HG02759 (cell line): Measurements from ENCODE around the gene MAML3.
A peak's percentile ranks its signal among the peaks of the same experiment; 100 is the strongest.
"Not testable (repeated sequence)": the region's sequence is repeated elsewhere in the genome, so short reads cannot be mapped to it uniquely, and the experiment has no call there.

Experiments used
- ATAC-seq: cut with Tn5 transposase; IDR thresholded peaks from one replicate; pipeline ENCODE4 v1.9.1; 2021; ENCODE audit warnings: mild to moderate bottlenecking, moderate library complexity; ENCODE audit not compliant: unreplicated experiment

The MAML3 gene

DNA sequence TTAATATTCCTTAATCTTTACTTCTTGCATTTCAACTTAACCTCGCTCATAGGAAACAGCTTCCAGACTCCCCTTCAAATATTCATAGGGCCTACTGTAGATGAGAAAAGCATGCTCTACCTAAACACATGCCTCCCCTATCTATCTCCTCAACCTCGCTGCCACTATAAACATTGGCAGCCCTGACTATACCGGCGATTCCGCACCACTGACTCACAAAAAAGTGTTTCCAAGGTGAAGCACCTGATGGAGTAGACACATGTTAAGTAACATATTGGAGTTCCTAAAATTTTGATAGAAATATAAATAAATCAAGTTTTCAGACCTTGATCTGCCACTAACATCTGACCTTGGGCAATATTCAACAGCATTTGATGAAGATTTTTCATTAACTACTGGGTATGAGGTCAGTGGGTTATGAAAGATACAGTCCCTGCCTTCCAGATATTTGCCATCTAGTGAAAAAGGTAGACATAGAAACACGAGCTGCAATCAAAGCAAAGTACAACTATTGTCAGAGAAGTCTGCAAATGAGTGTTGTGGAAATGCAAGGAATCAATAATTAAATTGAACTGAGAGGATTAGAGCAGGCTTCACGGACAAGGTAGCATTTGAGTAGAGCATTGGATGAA, 184.2 kb downstream of the MAML3 start:
- no peak for ATAC-seq

- no peak for ATAC-seq
Observed at GRCh38 chr4:139968831-139969230, 185.2 kb downstream of the MAML3 start.

DNA sequence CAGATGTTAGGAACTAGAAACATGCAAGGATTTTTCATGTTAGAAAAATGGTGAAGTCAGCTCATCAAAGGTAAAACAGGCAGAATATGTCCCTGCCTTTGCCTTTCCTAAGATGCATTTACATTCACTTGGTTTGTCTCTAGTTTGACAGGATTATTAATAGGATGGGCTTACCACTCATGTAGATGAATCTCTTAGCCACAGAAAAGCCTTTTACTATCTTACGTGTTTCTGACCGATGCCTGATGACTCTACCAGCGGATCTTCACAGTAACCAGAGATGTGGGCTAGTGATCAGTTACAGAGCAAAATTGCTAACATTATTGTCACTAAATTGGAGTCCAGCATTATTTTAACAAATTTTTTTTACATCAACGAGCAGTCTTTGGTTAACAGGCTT, 187.6 kb downstream of the MAML3 start:
- no peak for ATAC-seq

GRCh38 chr4:139965789-139966188, 188.2 kb downstream of the MAML3 start:
- no peak for ATAC-seq

- no peak for ATAC-seq
Observed at GRCh38 chr4:139963708-139964107, 190.3 kb downstream of the MAML3 start.

- ATAC-seq: no peak
Observed at GRCh38 chr4:139962130-139962684, 191.8 kb downstream of the MAML3 start.

GRCh38 chr4:139961344-139961946, 192.5 kb downstream of the MAML3 start:
- ATAC-seq: no peak

DNA sequence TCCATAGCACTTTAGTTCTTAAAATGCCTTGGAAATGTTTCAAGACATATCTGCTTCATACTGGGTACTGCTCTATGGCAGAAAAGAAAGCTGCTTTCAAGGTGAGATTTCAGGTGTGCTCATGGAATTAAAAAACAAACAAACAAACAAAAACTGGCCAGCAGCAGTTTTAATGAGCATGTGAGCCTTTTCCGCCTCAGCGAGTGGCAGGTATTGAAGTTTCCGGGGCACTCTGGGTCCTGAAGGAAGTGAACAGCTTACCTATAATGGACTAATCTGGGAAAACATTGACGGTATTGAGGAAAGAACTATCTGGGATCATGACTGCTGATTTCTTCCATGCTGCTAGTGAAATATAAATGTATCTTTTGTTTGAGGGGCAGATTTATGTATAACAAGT, 194.6 kb downstream of the MAML3 start:
- ATAC-seq: no peak

DNA sequence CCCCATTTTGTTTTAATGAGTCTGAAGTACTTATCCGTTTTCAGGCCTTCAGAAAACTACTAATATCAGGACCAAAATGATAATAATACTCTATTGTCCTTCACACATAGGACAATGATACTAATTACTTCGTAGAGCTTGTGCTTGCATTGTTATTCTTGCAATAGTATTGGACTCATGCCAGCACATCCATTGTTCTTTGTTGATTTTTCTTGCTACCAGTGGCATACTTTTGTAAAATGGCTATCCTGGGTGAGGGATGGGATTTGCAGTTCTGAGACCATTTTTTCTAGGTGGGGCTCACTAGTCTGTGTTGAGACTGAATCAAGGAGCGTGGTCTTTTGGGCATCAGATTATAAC, 195.3 kb downstream of the MAML3 start:
- no peak for ATAC-seq

- ATAC-seq: no peak
Observed at GRCh38 chr4:139957986-139958738, 195.8 kb downstream of the MAML3 start.

DNA sequence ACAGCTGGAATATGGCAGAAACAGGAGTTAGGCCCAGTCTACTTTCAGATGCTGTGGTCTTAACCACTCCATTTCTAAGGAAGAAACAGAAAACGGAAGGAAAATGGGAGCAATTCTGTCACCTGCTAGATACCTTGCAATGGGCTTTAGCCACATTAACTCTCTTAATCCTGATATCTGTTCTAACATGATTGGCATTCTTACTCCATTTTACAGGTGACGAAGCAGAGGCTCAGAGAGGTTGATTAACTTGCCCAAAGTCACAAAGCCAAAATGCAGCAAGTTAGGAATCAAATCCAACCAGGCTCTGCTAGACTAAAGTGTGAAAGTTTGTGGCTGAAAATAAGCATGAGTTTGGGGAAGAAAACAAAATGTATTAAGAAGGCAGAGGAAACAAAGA, 196.9 kb downstream of the MAML3 start:
- ATAC-seq: no peak

- ATAC-seq: no peak
Observed at GRCh38 chr4:139956507-139957017, 197.4 kb downstream of the MAML3 start.

DNA sequence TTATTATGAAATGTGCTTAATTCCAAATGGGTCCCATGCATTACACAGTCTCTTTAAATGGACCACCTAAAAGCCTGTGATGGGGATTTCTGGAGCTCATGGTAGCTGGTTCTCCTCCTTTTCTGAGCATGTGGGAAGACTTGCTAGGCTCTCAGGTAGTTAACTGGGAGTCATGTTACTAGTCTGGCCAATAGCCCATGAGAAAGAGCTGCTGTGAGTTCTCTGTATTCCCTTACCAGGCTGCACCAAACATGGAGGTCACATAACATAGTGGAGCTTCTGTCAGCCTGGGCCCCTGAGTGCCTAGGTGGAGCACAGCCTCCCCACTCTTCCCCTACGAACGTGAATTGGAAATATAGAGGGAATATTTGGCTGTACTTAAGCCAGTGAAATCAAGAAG, 198.4 kb downstream of the MAML3 start:
- no peak for ATAC-seq

- no peak for ATAC-seq
Observed at GRCh38 chr4:139954512-139954911, 199.5 kb downstream of the MAML3 start.

DNA sequence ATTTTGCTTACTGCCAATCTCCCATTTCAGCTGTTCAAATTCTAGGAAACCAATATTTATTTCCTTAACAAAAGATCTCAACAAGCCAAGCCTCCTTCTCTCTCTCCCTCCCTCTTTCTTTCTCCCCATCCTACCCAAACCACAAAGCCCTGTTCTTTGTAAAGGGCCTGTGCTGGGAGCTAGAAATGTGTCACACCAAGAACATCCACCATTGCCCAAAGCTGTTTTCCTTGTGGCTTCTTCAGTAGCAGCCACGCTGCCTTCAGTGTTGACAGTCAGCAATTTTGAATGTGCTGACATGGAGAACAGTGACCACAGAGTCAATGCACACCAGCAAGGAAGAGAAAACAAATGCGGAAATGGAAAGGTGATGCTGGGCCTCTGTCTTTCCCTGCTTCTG, 203.0 kb downstream of the MAML3 start:
- peak; percentile 10 for ATAC-seq

GRCh38 chr4:139950568-139950967, 203.4 kb downstream of the MAML3 start:
- peak; percentile 95 for ATAC-seq

DNA sequence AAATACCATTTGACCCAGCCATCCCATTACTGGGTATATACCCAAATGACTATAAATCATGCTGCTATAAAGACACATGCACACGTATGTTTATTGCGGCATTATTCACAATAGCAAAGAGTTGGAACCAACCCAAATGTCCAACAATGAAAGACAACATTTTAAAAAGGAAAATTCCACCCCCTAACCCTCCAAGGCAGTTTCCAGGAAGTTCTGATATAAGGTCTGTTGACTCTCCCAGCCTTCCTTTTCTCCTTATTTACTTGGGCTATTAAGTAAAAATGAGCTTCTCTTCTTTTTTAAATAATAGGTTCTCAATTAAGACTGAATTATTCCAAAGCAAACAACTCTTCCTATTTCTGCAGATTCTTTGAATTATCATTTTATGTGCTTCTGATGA, 209.1 kb downstream of the MAML3 start:
- ATAC-seq: not testable (repeated sequence)

DNA sequence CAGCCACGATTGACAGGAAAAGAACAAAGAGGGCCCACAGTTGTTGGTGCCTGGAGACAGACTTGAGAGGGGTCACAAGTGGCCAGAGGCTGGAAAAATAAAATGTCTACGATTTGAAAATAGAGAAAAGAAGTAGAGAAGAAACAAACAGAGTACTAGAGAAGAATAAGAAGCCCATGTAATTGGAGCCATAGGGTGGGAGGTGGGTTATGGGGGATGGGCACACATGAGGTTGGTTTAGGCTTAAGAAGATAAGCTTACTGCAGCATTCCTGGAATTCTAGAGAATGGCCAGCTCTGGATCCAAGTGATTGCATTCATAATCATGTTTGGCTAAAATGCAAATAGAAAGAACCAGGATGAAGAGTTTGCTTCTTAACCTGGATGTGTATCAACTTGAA, 210.7 kb downstream of the MAML3 start:
- no peak for ATAC-seq

DNA sequence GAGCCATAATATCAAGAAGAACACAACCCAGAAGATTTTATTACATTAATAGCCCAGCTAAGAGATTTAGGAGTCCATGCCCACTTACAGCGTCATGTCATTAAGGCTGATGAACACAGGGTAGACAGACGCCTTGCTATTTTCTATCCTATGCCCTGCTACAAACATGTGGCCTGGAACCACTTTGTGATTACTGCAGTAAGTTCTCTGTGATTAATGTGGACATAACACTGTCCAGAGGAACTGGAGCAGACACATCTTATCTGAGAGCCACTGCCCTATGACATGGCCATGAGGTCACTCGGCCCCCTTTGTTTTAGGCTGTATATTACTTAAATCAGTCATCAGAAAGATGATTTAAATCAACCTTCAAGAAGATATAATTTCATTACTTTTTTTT, 211.7 kb downstream of the MAML3 start:
- no peak for ATAC-seq

GRCh38 chr4:139940600-139940999, 213.4 kb downstream of the MAML3 start:
- ATAC-seq: no peak

DNA sequence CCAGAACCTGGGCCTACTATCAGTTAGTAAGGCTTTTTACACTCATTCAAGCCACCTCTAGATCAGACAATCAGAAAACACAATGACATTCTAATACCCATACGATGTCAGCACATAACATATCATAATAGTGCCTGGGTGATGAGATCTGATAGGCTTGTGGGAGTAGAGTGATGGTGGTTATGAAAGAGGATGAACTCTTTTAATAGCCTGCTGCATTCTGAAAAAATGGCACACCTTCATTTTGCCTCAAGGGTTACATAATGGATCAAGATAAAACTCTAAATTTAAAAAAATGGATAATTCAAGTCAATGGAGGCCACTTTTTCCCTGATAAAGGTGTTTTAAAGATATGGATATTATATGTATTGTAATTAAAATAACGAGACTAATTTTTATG, 215.6 kb downstream of the MAML3 start:
- ATAC-seq: no peak

- ATAC-seq: no peak
Observed at GRCh38 chr4:139935911-139936310, 218.1 kb downstream of the MAML3 start.
